Right lobe of liver (tissue), 6 donors: Measurements from ENCODE around the gene HORMAD2. TPM values are rescaled to one million over a fixed set of nuclear protein-coding genes. Genes with fewer than 3 reads are reported as not detected.

Source experiments
- ATAC-seq, 4 donors: fragments of 200-7000 bp; cut with Tn5 transposase; one replicate each; pipeline ENCODE4 v1.9.1; 2020; ENCODE audit warnings: mild to moderate bottlenecking in 4 of 4, moderate library complexity in 4 of 4
- DNase-seq, 3 donors: peaks; one replicate each; pipeline ENCODE4 v3.0.0-alpha.2; 2020
- H3K27ac ChIP-seq, 3 donors: fragments of 200-600 bp; one replicate each; pipeline ENCODE4 v1.8.0; 2022
- H3K27me3 ChIP-seq, 2 donors: fragments of 200-600 bp; one replicate each; pipeline ENCODE4 v1.8.0; 2022
- H3K36me3 ChIP-seq, 4 donors: fragments of 200-600 bp; sonication (generic) in 1 of 4; one replicate each; pipeline versions ENCODE4 v1.5.1 to v1.8.0; 2017 to 2022; ENCODE audit warnings: control low read depth in 1 of 4
- H3K4me1 ChIP-seq, 4 donors: fragments of 200-600 bp; sonication (generic) in 1 of 4; one replicate each; pipeline versions ENCODE4 v1.5.1 to v1.8.0; 2017 to 2022; ENCODE audit warnings: control low read depth in 1 of 4
- H3K4me3 ChIP-seq, 3 donors: fragments of 200-600 bp; one replicate each; pipeline ENCODE4 v1.8.0; 2022
- H3K9me3 ChIP-seq, 4 donors: fragments of 200-600 bp; sonication (generic) in 1 of 4; one replicate each; pipeline versions ENCODE4 v1.5.1 to v1.8.0; 2017 to 2022; ENCODE audit warnings: control low read depth in 1 of 4
- CTCF ChIP-seq, 4 donors: fragments of 200-600 bp in 3 of 4; fragments of 450-650 bp in 1 of 4; IDR thresholded peaks; one replicate each; pipeline versions ENCODE4 v1.5.1 to v1.8.0; 2016 to 2022; ENCODE audit warnings: antibody characterized with exemption in 4 of 4, mild to moderate bottlenecking in 2 of 4
- POLR2A ChIP-seq: fragments of 450-650 bp; IDR thresholded peaks from one replicate; pipeline ENCODE4 v1.6.1; 2017; ENCODE audit warnings: antibody characterized with exemption, mild to moderate bottlenecking
- WGBS: methylation state at CpG from one replicate; pipeline ENCODE4 v1.1.6; 2018; ENCODE audit warnings: low coverage, low lambda C conversion rate; ENCODE audit not compliant: insufficient coverage; ENCODE audit errors: missing lambda C conversion rate; 5-methylcytosine and 5-hydroxymethylcytosine counted together
- intact Hi-C, 2 donors: fragments of 100-400 bp; cut with DNase I; formaldehyde crosslinking; loops; one replicate each; pipeline versions ENCODE4 v1.11.2 to v1.14.1; 2022
- total RNA-seq, 6 experiments: library from RNA; depleted of rRNA in 2 of 6; stranded (reverse); fragments of >200 nt in 2 of 6; fragmentation: NEBNext Ultra II Directional in 3 of 6; extraction: Animal tissue kit (Norgen Biotek cat#: 25700) in 3 of 6; gene quantifications; one replicate each; pipeline versions ENCODE4 v1.1.0 to v1.2.4, GENCODE V29; 2016 to 2023
- donor health status: DM: no; HTN: yes; CAD: no.
- donor health status: DM: no; HTN: no; CAD: no.
- donor health status: DM: no; HTN: no; CAD: no.
- donor health status: DM: no; HTN: yes; CAD: no.
- donor health status: DM: no; HTN: yes; CAD: no.

The HORMAD2 gene
- total RNA-seq, 6 experiments from 2014 or later, result 0.50 to 3.0 (median 1.6) TPM; not detected in 1

GRCh38 chr22:30114361-30114760, 34.1 kb downstream of the HORMAD2 start:
- Histone ChIP-seq H3K27me3 (no peaks in the 10 kb centered on the region), H3K36me3 (no peaks in the 10 kb centered on the region), H3K4me1 (no peaks in the 10 kb centered on the region), H3K9me3 (no peaks in the 10 kb centered on the region), H3K27ac (no peak overlapping the region), H3K4me3 (no peak overlapping the region)
- no peak for TF ChIP-seq CTCF (IDR thresholded peaks at IDR 0.05)
- no peak for TF ChIP-seq POLR2A
- intact Hi-C loops, result no loop called here
- 50% methylated on average over 1 of the region's 1 CpG for WGBS
- ATAC-seq, result no peak
- DNase-seq, result no peak

- intact Hi-C loops, result no loop called here
- Histone ChIP-seq H3K27me3 (no peaks in the 10 kb centered on the region), H3K36me3 (no peaks in the 10 kb centered on the region), H3K4me1 (no peaks in the 10 kb centered on the region), H3K27ac (no peak overlapping the region), H3K4me3 (no peak overlapping the region), H3K9me3 (no peaks in the 10 kb centered on the region)
- DNase-seq, result no peak
- WGBS, result 100% methylated on average over 2 of the region's 2 CpGs
- no peak for TF ChIP-seq POLR2A
- no peak for TF ChIP-seq CTCF (IDR thresholded peaks at IDR 0.05)
- ATAC-seq, result no peak
These were observed 35.4 kb downstream of the HORMAD2 start for GRCh38 chr22:30115705-30116104.

GRCh38 chr22:30116362-30117117, 36.3 kb downstream of the HORMAD2 start:
- intact Hi-C loops, result no loop called here
- no peak for TF ChIP-seq CTCF (IDR thresholded peaks at IDR 0.05)
- no peak for TF ChIP-seq POLR2A
- Histone ChIP-seq H3K9me3 (no peaks in the 10 kb centered on the region), H3K36me3 (no peaks in the 10 kb centered on the region), H3K4me1 (no peaks in the 10 kb centered on the region), H3K27me3 (no peaks in the 10 kb centered on the region), H3K27ac (no peak overlapping the region), H3K4me3 (no peak overlapping the region)
- DNase-seq, result no peak
- ATAC-seq, result peak in 3 of 4 donors; percentile 47 to 84 (median 84)
- 25% methylated on average over 1 of the region's 1 CpG for WGBS

GRCh38 chr22:30117256-30117655, 37.0 kb downstream of the HORMAD2 start:
- no peak for ATAC-seq
- H3K4me3 ChIP-seq, result no peak overlapping the region
- intact Hi-C loops, result no loop called here
- no peak overlapping the region for H3K27ac ChIP-seq
- no peaks in the 10 kb centered on the region for H3K9me3 ChIP-seq
- no peaks in the 10 kb centered on the region for H3K4me1 ChIP-seq
- WGBS, result 100% methylated on average over 2 of the region's 3 CpGs
- no peak for DNase-seq
- no peak for TF ChIP-seq POLR2A
- no peak for TF ChIP-seq CTCF (IDR thresholded peaks at IDR 0.05)
- H3K27me3 ChIP-seq, result no peaks in the 10 kb centered on the region
- no peaks in the 10 kb centered on the region for H3K36me3 ChIP-seq
